Activated naive CD8-positive, alpha-beta T cell treated with anti-CD3 and anti-CD28 coated beads, Interleukin-2, amount 10 ng/mL, durations not matched to agents 7 days and 5 days (primary cell): Measurements from ENCODE around the gene AHI1. TPM values are rescaled to one million over a fixed set of nuclear protein-coding genes. Genes with fewer than 3 reads are reported as not detected.

Experiments
- ATAC-seq: fragments of 150-1000 bp; cut with Tn5 transposase; one replicate; pipeline ENCODE4 v1.10.0; 2021; ENCODE audit warnings: low read depth, moderate library complexity
- POLR2A ChIA-PET: fragments of 350-600 bp; sonication (Branson Sonifier 250); formaldehyde crosslinking; loops from one replicate; lab custom pipeline; 2021; ENCODE audit warnings: antibody characterized with exemption; lab: Charles Lee
- DNase-seq: peaks from one replicate; pipeline ENCODE4 v3.0.0; 2021
- H3K27ac Mint-ChIP-seq: one replicate; pipeline ENCODE4 v1.8.0; 2022; ENCODE audit warnings: mild to moderate bottlenecking, mixed read lengths
- H3K27me3 Mint-ChIP-seq: one replicate; pipeline ENCODE4 v1.8.0; 2022; ENCODE audit warnings: mild to moderate bottlenecking, moderate library complexity, mixed read lengths
- H3K36me3 Mint-ChIP-seq: one replicate; pipeline ENCODE4 v1.8.0; 2021; ENCODE audit warnings: mild to moderate bottlenecking, mixed read lengths
- H3K4me1 Mint-ChIP-seq: one replicate; pipeline ENCODE4 v1.8.0; 2021; ENCODE audit warnings: mixed read lengths
- H3K4me3 Mint-ChIP-seq: one replicate; pipeline ENCODE4 v1.8.0; 2022; ENCODE audit warnings: mild to moderate bottlenecking, moderate library complexity, mixed read lengths
- H3K9me3 Mint-ChIP-seq: one replicate; pipeline ENCODE4 v1.8.0; 2021; ENCODE audit warnings: mixed read lengths
- total RNA-seq, 2 experiments: library from RNA; stranded (reverse); gene quantifications; one replicate each; pipeline ENCODE4 v1.2.3, GENCODE V29; 2021

The AHI1 gene
- total RNA-seq, 2 experiments from 2014 or later, result 19.9 to 21.4 TPM

DNA sequence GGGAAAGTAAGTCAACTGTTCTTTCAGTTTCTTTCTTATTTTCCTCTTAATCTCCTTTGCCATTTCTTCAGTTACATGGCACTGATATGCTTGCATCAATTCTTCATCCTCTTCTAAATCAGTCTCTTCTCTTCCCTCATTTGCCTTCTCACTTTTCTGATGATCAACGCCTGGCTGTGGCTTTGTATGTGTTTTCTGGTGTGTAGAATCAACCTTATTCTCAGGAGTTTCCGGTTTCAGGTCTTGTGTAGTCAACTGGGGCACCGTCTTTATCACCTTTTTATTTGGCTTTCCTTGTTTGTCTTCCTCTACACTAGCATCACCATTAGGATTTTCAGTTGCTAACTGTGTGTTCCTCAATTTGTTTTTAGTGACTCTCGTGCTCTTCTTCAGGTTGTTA lies 31.6 kb downstream of the AHI1 start:
- POLR2A ChIA-PET, result no interaction called here
- Mint-ChIP-seq H3K9me3 (peaks cover 4% of the 10 kb centered on the region), H3K4me1 (no peaks in the 10 kb centered on the region), H3K4me3 (no peak overlapping the region), H3K36me3 (peaks cover 40% of the 10 kb centered on the region), H3K27me3 (no peaks in the 10 kb centered on the region), H3K27ac (no peak overlapping the region)
- DNase-seq (no peak), ATAC-seq (no peak)

DNA sequence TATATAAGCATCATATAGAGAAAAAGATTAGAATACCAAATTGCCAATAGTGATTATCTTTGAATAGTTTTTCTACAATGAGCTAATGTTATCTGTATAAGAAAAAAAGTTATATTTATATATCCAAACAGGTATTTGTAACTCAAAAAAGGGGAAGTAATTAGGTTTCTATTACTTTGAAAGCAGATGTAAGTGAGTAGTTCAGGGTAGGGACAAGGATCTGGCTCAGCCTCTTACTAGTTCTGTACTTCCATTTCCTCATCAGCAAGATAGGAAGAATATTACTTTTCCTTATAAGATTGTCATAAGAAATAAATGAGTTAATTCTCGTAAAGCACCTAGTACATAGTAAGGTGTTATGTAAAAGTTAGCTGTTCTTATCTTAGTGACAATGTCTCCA lies 32.2 kb downstream of the AHI1 start:
- H3K27ac Mint-ChIP-seq, result no peak overlapping the region
- no peak overlapping the region for H3K4me3 Mint-ChIP-seq
- peaks cover 36% of the 10 kb centered on the region for H3K36me3 Mint-ChIP-seq
- no peaks in the 10 kb centered on the region for H3K27me3 Mint-ChIP-seq
- POLR2A ChIA-PET, result no interaction called here
- DNase-seq (no peak), ATAC-seq (no peak)
- H3K9me3 Mint-ChIP-seq, result peaks cover under 1% of the 10 kb centered on the region
- no peaks in the 10 kb centered on the region for H3K4me1 Mint-ChIP-seq

DNA sequence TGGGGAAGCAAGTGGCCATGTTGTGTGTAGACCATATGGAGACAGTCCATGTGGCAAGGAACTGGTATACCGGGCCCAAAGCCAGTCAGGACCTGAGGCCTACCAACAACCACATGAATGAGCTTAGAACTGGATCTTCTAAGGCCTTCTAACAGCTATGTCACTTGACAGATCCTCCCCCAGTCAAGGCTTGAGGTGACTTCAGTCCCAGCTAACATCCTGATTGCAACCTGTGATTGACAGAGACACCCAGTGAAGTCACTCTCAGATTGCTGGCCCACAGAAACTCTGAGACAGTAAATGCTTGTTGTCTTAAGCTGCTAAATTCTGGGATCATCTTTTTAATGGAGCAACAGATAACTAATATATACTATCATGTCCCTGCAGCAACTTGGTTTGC lies 32.9 kb downstream of the AHI1 start:
- no peaks in the 10 kb centered on the region for H3K27me3 Mint-ChIP-seq
- H3K36me3 Mint-ChIP-seq, result peaks cover 31% of the 10 kb centered on the region
- no peak overlapping the region for H3K4me3 Mint-ChIP-seq
- DNase-seq, result no peak
- POLR2A ChIA-PET, result no interaction called here
- no peak overlapping the region for H3K27ac Mint-ChIP-seq
- no peaks in the 10 kb centered on the region for H3K4me1 Mint-ChIP-seq
- peak; percentile 54 for ATAC-seq
- no peaks in the 10 kb centered on the region for H3K9me3 Mint-ChIP-seq

DNA sequence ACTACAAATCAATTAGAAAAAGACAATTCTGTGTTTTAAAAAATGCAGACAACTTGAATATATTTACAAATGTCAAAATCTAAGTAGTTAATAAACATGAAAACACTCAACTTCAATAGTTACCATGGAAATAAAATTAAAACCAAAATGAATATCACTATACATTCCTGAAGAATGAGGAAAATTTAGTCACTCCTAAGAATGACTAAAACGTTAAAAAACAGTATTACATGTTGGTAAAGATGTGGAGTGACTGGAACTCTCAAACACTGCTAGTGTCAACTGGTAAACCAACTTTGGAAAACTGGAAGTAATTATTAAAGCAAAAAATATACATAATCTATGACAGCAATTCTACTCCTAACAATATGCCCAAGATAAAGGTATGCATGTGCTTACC lies 36.3 kb downstream of the AHI1 start:
- peaks cover 25% of the 10 kb centered on the region for H3K36me3 Mint-ChIP-seq
- no peaks in the 10 kb centered on the region for H3K4me1 Mint-ChIP-seq
- no peak overlapping the region for H3K4me3 Mint-ChIP-seq
- POLR2A ChIA-PET, result no interaction called here
- DNase-seq, result no peak
- no peaks in the 10 kb centered on the region for H3K9me3 Mint-ChIP-seq
- H3K27me3 Mint-ChIP-seq, result no peaks in the 10 kb centered on the region
- no peak overlapping the region for H3K27ac Mint-ChIP-seq
- no peak for ATAC-seq

DNA sequence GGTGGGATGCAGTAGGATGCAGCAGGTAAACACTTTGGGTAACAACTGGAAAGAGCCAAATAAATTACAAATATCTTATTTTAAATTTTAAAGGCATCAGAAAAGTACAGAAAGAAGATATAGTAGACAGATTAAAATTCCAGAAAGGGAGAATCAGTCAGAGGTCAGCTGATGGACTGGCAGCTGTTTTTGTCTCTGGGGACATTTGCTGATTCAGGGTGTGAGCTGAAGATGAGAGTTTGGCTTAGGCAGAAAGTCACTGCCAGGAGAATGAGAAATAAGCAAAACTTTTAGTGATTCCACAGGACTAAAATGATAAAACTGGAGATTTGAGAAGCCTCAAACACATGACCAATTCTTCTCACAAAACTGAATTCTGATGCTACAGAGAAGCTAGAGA lies 39.5 kb downstream of the AHI1 start:
- ATAC-seq (no peak), DNase-seq (no peak)
- POLR2A ChIA-PET, result no interaction called here
- Mint-ChIP-seq H3K27ac (no peak overlapping the region), H3K27me3 (no peaks in the 10 kb centered on the region), H3K36me3 (peaks cover 11% of the 10 kb centered on the region), H3K4me1 (no peaks in the 10 kb centered on the region), H3K9me3 (no peaks in the 10 kb centered on the region), H3K4me3 (no peak overlapping the region)

DNA sequence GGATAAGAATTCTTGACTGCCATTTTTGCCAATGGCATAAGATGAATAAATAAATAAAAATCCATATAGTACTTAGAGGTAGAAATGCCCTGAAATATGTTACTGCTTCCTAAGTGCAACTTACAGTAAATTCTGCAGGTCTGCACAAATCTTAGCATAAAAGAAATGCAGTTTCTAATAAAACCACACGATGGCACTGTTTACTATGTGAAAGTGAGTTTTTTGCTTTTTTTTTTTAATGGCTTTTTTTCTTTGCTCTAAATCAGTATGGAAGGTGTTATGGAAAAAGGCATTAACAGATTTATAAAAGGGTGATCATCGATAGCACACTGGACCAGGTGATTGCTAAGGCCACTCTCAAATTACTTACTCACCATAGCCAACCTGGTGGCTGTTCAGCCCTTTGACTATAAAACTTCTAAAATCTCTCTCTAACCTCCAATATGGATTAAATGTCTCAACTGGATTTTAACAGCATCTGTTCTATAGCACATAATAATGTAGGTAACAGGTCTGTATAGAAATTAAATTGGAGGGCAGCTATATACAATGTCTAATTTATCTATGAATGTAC lies 45.8 kb downstream of the AHI1 start:
- POLR2A ChIA-PET, result no interaction called here
- DNase-seq, result no peak
- H3K27ac Mint-ChIP-seq, result no peak overlapping the region
- H3K4me1 Mint-ChIP-seq, result no peaks in the 10 kb centered on the region
- no peak overlapping the region for H3K4me3 Mint-ChIP-seq
- no peaks in the 10 kb centered on the region for H3K9me3 Mint-ChIP-seq
- no peaks in the 10 kb centered on the region for H3K36me3 Mint-ChIP-seq
- ATAC-seq, result no peak
- no peaks in the 10 kb centered on the region for H3K27me3 Mint-ChIP-seq

DNA sequence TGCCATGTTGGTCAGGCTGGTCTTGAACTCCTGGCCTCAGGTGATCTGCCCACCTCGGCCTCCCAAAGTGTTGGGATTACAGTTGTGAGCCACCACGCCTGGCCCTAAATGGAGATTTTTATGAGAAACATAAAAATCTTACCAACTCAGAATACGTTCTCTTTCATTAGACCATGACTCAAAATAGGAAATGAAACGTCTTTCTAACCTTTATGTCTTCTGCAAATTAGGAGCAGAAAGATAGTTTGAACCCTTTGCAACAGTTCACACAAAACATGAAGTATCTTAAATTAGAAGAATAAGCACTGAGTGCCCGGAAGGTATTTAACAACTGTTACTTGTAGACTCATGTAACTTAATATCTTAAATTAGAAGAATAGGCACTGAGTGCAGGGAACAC lies 48.3 kb downstream of the AHI1 start:
- H3K4me1 Mint-ChIP-seq, result no peaks in the 10 kb centered on the region
- H3K27ac Mint-ChIP-seq, result no peak overlapping the region
- DNase-seq, result no peak
- no peak for ATAC-seq
- H3K27me3 Mint-ChIP-seq, result no peaks in the 10 kb centered on the region
- H3K4me3 Mint-ChIP-seq, result no peak overlapping the region
- no peaks in the 10 kb centered on the region for H3K36me3 Mint-ChIP-seq
- POLR2A ChIA-PET, result no interaction called here
- H3K9me3 Mint-ChIP-seq, result no peaks in the 10 kb centered on the region

DNA sequence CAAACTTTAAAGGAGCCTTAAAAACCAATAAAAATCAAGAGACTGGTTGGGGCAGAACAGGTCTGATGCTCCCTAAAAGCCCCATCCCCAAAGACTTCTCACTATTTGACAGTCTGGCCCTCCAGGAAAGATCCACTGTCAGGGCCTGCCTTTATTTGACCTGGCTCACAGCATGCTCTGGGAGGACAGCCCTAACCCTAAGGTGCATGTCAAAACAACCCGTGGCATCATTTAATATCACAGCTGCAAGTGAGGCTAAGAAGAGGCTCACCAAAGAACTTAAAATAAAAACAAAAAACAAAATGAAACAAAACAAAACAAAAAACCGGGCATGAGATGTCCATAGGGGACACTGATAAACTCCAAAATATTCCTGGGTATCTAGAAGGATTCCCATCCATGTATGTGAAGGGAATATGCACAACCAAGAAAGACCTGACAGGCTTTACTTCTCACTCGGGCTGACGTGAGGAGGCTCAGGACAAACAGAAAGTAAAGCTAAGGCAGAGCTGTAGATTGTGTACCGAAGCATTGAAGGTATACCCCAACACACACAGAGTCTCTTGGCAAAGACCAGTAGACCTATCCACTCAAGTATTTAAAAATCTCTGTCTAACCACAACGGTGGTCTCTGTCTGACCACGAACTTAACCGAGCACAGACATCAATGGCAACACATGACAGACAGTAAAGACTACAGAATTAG lies 57.3 kb downstream of the AHI1 start:
- Mint-ChIP-seq H3K36me3 (no peaks in the 10 kb centered on the region), H3K4me3 (peak overlapping the region; percentile 61), H3K4me1 (peaks cover 16% of the 10 kb centered on the region), H3K27ac (peak overlapping the region; percentile 17), H3K27me3 (no peaks in the 10 kb centered on the region), H3K9me3 (no peaks in the 10 kb centered on the region)
- DNase-seq, result no peak
- POLR2A ChIA-PET, result interaction anchor here (0.6 kb wide), 1 partner anchor 298 kb away, joined by 3 read pairs; no protein-coding TSS in a partner anchor
- ATAC-seq, result peak; percentile 74

DNA sequence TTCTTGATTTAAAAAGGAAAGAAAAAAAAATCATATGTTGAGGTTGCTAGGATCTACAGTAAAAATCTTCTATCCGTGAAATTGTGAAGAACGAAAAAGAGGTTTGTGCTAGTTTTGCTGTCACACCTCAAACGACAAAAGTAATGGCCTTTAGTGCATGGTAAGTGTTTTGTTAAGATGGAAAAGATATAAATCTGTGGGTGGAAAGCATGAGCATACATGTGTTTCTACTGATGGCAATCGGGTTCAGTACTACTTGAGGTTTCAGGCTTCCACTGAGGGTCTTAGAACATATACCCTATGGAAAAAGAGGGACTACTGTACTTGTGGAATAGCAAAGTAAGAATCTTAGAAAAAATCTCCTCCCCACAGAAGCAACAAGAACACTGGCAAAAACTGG lies 58.0 kb downstream of the AHI1 start:
- ATAC-seq (no peak), DNase-seq (no peak)
- H3K9me3 Mint-ChIP-seq, result no peaks in the 10 kb centered on the region
- no peak overlapping the region for H3K4me3 Mint-ChIP-seq
- peaks cover 16% of the 10 kb centered on the region for H3K4me1 Mint-ChIP-seq
- no peaks in the 10 kb centered on the region for H3K27me3 Mint-ChIP-seq
- POLR2A ChIA-PET, result interaction anchor here (0.6 kb wide), 1 partner anchor 297 kb away, joined by 3 read pairs; no protein-coding TSS in a partner anchor
- H3K36me3 Mint-ChIP-seq, result peaks cover 3% of the 10 kb centered on the region
- H3K27ac Mint-ChIP-seq, result no peak overlapping the region

DNA sequence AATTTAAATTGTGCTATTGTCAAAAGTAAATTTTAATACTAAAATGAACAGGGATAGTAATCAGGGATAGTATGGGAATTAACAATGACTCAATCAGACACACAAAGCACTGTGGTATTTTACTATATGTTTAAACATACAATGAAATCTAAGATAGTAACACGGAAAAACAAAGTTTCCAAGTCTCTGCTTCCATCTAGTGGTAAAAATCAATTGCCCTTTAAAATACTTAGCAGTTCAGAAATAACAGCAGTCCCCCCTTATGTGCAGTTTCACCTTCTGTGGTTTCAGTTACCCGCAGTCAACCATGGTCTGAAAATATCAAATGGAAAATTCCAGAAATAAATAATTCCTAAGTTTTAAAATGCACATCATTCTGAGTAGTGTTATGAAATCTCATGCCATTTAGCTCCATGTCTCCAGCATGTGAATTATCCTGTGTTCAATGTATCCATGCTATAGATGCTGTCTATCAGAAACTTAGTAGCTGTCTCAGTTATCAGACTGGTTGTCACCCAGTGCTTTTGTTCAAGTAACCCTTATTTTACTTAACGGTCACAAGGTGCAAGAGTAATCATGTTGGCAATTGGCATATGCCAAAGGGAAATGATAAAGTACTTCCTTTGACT lies 58.5 kb downstream of the AHI1 start:
- peaks cover 3% of the 10 kb centered on the region for H3K36me3 Mint-ChIP-seq
- no peak overlapping the region for H3K4me3 Mint-ChIP-seq
- H3K27me3 Mint-ChIP-seq, result no peaks in the 10 kb centered on the region
- POLR2A ChIA-PET, result no interaction called here
- no peaks in the 10 kb centered on the region for H3K9me3 Mint-ChIP-seq
- DNase-seq, result no peak
- ATAC-seq, result peak; percentile 48
- H3K4me1 Mint-ChIP-seq, result peaks cover 16% of the 10 kb centered on the region
- H3K27ac Mint-ChIP-seq, result no peak overlapping the region

DNA sequence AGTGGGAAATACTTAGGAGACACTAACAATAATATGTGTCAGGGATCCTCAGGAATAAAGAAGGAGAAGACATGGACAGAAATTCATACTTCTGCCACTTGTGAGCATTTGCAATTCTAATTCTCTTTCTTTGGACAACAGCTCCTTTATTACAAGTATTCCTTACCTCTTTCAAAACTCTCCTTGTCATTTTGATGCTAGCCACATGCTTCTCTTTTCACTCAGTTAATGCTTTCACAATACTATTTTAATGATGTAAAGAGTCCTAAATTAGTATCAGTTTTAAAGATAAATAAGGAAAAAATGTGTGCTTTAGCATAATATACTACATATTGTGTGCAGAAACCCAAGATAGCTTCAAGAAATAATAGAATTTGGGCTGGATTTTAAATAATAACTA lies 62.5 kb downstream of the AHI1 start:
- ATAC-seq (no peak), DNase-seq (no peak)
- POLR2A ChIA-PET, result no interaction called here
- Mint-ChIP-seq H3K4me3 (no peak overlapping the region), H3K9me3 (no peaks in the 10 kb centered on the region), H3K4me1 (peaks cover 11% of the 10 kb centered on the region), H3K27me3 (no peaks in the 10 kb centered on the region), H3K36me3 (peaks cover 8% of the 10 kb centered on the region), H3K27ac (no peak overlapping the region)

DNA sequence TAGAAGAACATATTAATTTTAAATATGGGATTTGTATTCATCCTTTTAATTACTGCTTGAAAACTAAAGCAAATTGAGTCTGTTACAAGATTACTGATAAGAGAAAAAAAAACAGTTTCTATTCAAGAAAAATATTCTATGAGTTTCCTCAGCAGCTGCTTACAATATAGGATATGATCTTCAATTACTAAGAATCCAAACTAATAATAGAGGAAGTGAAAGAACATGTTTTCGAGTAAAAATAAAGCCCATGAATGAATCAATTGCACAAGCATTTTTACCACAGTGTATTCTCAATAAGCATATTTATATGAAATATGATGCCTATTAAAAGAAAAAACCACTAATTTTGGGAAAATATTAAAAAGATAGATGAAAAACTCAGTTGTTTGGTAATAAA lies 63.4 kb downstream of the AHI1 start:
- DNase-seq (no peak), ATAC-seq (no peak)
- no peak overlapping the region for H3K4me3 Mint-ChIP-seq
- no peaks in the 10 kb centered on the region for H3K9me3 Mint-ChIP-seq
- POLR2A ChIA-PET, result no interaction called here
- no peak overlapping the region for H3K27ac Mint-ChIP-seq
- H3K36me3 Mint-ChIP-seq, result peaks cover 8% of the 10 kb centered on the region
- no peaks in the 10 kb centered on the region for H3K27me3 Mint-ChIP-seq
- H3K4me1 Mint-ChIP-seq, result peaks cover 4% of the 10 kb centered on the region

DNA sequence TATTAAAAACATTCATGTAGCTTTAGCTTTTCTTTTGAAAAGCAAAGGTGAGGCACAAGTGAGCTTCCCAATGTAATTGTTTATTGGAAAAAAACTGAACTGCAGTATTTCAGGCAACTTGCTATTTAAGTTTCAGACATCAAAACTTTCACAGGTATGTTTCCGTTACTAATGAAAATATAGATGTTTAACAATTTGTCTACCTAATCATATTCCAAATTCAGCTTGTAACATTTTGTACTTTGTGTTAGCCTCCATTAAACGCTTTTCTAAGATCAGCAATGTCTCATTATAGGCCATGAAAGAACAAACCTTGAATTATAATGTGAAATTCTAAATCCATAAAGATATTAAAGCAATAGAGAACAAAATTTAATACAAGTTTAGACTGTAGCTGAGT lies 69.5 kb downstream of the AHI1 start:
- ATAC-seq (no peak), DNase-seq (no peak)
- peaks cover 2% of the 10 kb centered on the region for H3K4me1 Mint-ChIP-seq
- no peak overlapping the region for H3K4me3 Mint-ChIP-seq
- POLR2A ChIA-PET, result no interaction called here
- no peaks in the 10 kb centered on the region for H3K27me3 Mint-ChIP-seq
- peaks cover 5% of the 10 kb centered on the region for H3K36me3 Mint-ChIP-seq
- no peak overlapping the region for H3K27ac Mint-ChIP-seq
- no peaks in the 10 kb centered on the region for H3K9me3 Mint-ChIP-seq

DNA sequence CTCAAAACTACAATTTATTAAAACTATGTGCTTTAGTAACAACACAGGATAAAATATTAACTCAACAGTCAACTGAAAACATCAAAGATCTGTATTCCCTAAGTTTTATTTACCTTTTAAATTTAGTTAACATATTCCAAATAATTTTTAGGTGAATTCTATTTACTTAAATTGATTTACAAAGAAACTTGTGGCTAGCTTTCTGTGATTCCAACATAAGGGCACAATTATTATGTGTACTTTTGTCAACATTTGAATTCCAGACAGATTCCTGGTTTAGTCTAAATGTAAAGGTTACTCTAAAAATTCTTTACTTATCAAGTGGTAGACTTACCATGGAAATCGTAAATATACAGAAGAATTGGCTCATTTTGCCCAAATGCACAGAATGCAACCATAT lies 70.7 kb downstream of the AHI1 start:
- no peak overlapping the region for H3K27ac Mint-ChIP-seq
- peaks cover 2% of the 10 kb centered on the region for H3K4me1 Mint-ChIP-seq
- ATAC-seq (no peak), DNase-seq (no peak)
- H3K36me3 Mint-ChIP-seq, result peaks cover 3% of the 10 kb centered on the region
- no peak overlapping the region for H3K4me3 Mint-ChIP-seq
- no peaks in the 10 kb centered on the region for H3K27me3 Mint-ChIP-seq
- POLR2A ChIA-PET, result no interaction called here
- no peaks in the 10 kb centered on the region for H3K9me3 Mint-ChIP-seq
